HEK293 (cell line): Measurements from ENCODE around the gene SERPINC1.

Experiments used
- HOXC10 ChIP-seq: sonication (generic); formaldehyde crosslinking; IDR thresholded peaks from 2 replicates; pipeline ENCODE4 v1.8.1; 2023; ENCODE audit warnings: mild to moderate bottlenecking, missing genetic modification reagents
- KLF9 ChIP-seq: fragments of 450-650 bp; formaldehyde crosslinking; IDR thresholded peaks from 2 replicates; pipeline ENCODE4 v1.5.1; 2016; ENCODE audit warnings: missing biosample characterization, missing genetic modification characterization, low read depth
- MZF1 ChIP-seq: fragments of 450-650 bp; formaldehyde crosslinking; IDR thresholded peaks from 2 replicates; pipeline ENCODE4 v1.5.1; 2017; ENCODE audit warnings: missing biosample characterization, missing genetic modification characterization, borderline replicate concordance
- SP7 ChIP-seq: fragments of 450-650 bp; formaldehyde crosslinking; IDR thresholded peaks from 2 replicates; pipeline ENCODE4 v1.5.1; 2016; ENCODE audit warnings: missing biosample characterization, missing genetic modification characterization
- YY1 ChIP-seq: fragments of 450-650 bp; formaldehyde crosslinking; IDR thresholded peaks from 2 replicates; pipeline ENCODE4 v1.5.1; 2018; ENCODE audit warnings: missing biosample characterization, missing genetic modification characterization
- ZNF138 ChIP-seq: fragments of 450-650 bp; formaldehyde crosslinking; IDR thresholded peaks from 2 replicates; pipeline ENCODE4 v1.5.1; 2016; ENCODE audit warnings: missing biosample characterization, missing genetic modification characterization, borderline replicate concordance
- ZNF16 ChIP-seq: fragments of 450-650 bp; formaldehyde crosslinking; IDR thresholded peaks from 2 replicates; pipeline ENCODE4 v1.5.1; 2016; ENCODE audit warnings: low read depth, missing biosample characterization, missing genetic modification characterization
- ZNF677 ChIP-seq: fragments of 450-650 bp; IDR thresholded peaks from 2 replicates; pipeline ENCODE4 v1.5.0; 2018; ENCODE audit warnings: missing biosample characterization, mild to moderate bottlenecking, missing genetic modification characterization, moderate library complexity
- TF ChIP-seq, protein P1 (sequence below): fragments of 450-650 bp; formaldehyde crosslinking; IDR thresholded peaks from 2 replicates; pipeline ENCODE4 v1.5.1; 2016; ENCODE audit warnings: missing biosample characterization, missing genetic modification characterization
- TF ChIP-seq, protein P2 (sequence below): sonication (generic); formaldehyde crosslinking; IDR thresholded peaks from 2 replicates; pipeline ENCODE4 v1.8.1; 2022; ENCODE audit warnings: mild to moderate bottlenecking, moderate library complexity, missing genetic modification reagents

DNA sequence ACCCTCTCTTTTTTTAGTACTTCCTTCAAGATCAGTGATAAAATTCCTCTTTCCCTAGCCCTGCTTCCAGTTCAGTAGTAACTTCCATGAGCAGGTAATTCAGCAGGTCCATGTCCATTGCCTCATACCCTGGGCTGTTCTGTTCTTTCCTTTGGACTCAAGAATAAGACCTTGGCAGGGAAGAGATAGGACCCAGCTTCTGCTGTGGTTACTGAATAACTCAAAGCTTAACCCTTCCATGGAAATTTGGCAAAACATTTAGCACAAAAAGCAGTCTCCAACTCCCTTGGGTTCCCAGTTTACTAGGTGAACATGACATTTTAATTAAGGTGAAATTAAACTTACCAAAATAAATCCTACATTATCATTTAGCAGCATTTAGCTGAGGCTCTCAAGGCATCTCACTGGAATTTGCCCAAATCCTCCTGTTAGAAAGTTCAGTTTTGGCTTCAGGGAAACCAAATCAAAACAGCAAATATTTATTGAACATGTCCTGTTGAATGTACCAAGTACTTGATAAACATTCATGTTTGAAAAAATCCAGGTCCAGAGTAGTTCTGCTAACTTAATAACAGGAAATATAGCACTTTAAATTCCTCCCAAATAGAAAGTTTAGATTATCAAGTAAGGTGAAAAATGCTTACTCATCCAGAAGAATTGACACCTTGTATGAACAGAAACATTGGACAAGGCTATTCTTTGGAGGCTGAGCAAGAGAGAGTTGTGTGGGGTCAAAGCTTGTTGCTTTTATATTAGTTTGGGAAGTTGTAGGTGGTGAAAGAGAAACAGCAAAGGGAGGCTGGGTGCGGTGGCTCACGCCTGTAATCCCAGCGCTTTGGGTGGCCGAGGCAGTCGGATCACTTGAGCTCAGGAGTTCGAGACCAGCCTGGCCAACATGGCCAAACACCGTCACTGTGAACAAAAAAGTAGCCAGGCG is 8.4 kb upstream of the SERPINC1 start:
- no peak for TF ChIP-seq ZNF138 (tag by site-specific recombination)
- no peak for TF ChIP-seq ZNF16 (tag by site-specific recombination)
- no peak for TF ChIP-seq ZNF677
- TF ChIP-seq, protein P1, sequence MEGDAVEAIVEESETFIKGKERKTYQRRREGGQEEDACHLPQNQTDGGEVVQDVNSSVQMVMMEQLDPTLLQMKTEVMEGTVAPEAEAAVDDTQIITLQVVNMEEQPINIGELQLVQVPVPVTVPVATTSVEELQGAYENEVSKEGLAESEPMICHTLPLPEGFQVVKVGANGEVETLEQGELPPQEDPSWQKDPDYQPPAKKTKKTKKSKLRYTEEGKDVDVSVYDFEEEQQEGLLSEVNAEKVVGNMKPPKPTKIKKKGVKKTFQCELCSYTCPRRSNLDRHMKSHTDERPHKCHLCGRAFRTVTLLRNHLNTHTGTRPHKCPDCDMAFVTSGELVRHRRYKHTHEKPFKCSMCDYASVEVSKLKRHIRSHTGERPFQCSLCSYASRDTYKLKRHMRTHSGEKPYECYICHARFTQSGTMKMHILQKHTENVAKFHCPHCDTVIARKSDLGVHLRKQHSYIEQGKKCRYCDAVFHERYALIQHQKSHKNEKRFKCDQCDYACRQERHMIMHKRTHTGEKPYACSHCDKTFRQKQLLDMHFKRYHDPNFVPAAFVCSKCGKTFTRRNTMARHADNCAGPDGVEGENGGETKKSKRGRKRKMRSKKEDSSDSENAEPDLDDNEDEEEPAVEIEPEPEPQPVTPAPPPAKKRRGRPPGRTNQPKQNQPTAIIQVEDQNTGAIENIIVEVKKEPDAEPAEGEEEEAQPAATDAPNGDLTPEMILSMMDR = no peak
- TF ChIP-seq KLF9 (tag by site-specific recombination) = no peak
- no peak for TF ChIP-seq MZF1 (tag by site-specific recombination)
- TF ChIP-seq YY1 (tag by site-specific recombination) = no peak
- TF ChIP-seq SP7 (tag by site-specific recombination) = no peak
- no peak for TF ChIP-seq HOXC10 (CRISPR knock-in tag)
- TF ChIP-seq, protein P2, sequence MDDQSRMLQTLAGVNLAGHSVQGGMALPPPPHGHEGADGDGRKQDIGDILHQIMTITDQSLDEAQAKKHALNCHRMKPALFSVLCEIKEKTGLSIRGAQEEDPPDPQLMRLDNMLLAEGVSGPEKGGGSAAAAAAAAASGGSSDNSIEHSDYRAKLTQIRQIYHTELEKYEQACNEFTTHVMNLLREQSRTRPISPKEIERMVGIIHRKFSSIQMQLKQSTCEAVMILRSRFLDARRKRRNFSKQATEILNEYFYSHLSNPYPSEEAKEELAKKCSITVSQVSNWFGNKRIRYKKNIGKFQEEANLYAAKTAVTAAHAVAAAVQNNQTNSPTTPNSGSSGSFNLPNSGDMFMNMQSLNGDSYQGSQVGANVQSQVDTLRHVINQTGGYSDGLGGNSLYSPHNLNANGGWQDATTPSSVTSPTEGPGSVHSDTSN (CRISPR knock-in tag) = no peak
